GM13976 (cell line): Measurements from ENCODE around the gene CLEC19A.

Experiments
- DNase-seq: peaks from one replicate; pipeline ENCODE4 v3.0.0; 2012; ENCODE audit warnings: low spot score
- CTCF ChIP-seq: IDR thresholded peaks from 2 replicates; pipeline ENCODE4 v1.5.1; 2012; ENCODE audit warnings: borderline replicate concordance, mild to moderate bottlenecking; ENCODE audit not compliant: insufficient read depth; ENCODE audit errors: extremely low read depth, missing control alignments, control extremely low read depth
- in situ Hi-C: fragments of 300-500 bp; cut with MboI; formaldehyde crosslinking; loops from one replicate; pipeline ENCODE4 v1.12.0; 2022; ENCODE audit warnings: low sequenced_read_pairs, mixed read lengths, inconsistent platforms; ENCODE audit not compliant: unreplicated experiment

CLEC19A gene

GRCh38 chr16:19289811-19290485 lies 4.4 kb downstream of the CLEC19A start:
- in situ Hi-C loops: no loop called here
- no peak for DNase-seq
- TF ChIP-seq CTCF: no peak

GRCh38 chr16:19290860-19291259 lies 5.3 kb downstream of the CLEC19A start:
- DNase-seq: no peak
- in situ Hi-C loops: no loop called here
- TF ChIP-seq CTCF: no peak

- no peak for DNase-seq
- in situ Hi-C loops: no loop called here
- no peak for TF ChIP-seq CTCF
These were observed 5.9 kb downstream of the CLEC19A start for GRCh38 chr16:19291475-19291874.

GRCh38 chr16:19292186-19292585 lies 6.7 kb downstream of the CLEC19A start:
- in situ Hi-C loops: no loop called here
- DNase-seq: no peak
- no peak for TF ChIP-seq CTCF

GRCh38 chr16:19294156-19294649 lies 8.7 kb downstream of the CLEC19A start:
- TF ChIP-seq CTCF: no peak
- DNase-seq: peak; percentile 69
- in situ Hi-C loops: no loop called here

GRCh38 chr16:19295393-19295792 lies 9.9 kb downstream of the CLEC19A start:
- in situ Hi-C loops: no loop called here
- no peak for DNase-seq
- TF ChIP-seq CTCF: no peak

- no peak for TF ChIP-seq CTCF
- no peak for DNase-seq
- in situ Hi-C loops: no loop called here
These were observed 11.9 kb downstream of the CLEC19A start for GRCh38 chr16:19297454-19297853.
